ENCODE data around the gene TSSC4. TPM values are rescaled to one million over a fixed set of nuclear protein-coding genes. Genes with fewer than 3 reads are reported as not detected.

TSSC4 gene
- total RNA-seq, 1 donor from 2014 or later = 51.6 TPM

DNA sequence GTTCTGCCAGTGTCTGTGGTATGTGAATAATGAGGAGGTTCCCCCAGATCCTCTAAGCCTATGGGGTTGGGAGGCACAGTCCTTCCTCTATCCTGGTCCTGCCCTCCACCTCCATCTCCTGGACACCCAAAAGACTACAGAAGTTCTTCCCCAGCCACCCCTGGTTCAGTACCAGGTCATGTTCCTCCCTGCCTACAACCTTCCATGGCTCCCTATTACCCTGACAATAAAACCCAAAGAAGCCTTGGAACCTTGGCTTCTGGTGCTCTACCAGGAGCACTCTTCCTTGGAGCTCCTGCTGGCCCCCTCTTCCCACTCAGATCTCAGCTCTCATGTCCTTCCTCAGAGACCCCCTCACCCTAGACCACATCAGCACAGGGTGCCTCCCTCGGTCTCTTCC lies 30.8 kb downstream of the TSSC4 start:
- intact Hi-C loops (cut with micrococcal nuclease) = no loop called here

- intact Hi-C loops (cut with micrococcal nuclease) = no loop called here
These were observed 31.6 kb downstream of the TSSC4 start for GRCh38 chr11:2432171-2432621.

GRCh38 chr11:2432628-2433071 lies 32.1 kb downstream of the TSSC4 start:
- intact Hi-C loops (cut with micrococcal nuclease) = no loop called here

DNA sequence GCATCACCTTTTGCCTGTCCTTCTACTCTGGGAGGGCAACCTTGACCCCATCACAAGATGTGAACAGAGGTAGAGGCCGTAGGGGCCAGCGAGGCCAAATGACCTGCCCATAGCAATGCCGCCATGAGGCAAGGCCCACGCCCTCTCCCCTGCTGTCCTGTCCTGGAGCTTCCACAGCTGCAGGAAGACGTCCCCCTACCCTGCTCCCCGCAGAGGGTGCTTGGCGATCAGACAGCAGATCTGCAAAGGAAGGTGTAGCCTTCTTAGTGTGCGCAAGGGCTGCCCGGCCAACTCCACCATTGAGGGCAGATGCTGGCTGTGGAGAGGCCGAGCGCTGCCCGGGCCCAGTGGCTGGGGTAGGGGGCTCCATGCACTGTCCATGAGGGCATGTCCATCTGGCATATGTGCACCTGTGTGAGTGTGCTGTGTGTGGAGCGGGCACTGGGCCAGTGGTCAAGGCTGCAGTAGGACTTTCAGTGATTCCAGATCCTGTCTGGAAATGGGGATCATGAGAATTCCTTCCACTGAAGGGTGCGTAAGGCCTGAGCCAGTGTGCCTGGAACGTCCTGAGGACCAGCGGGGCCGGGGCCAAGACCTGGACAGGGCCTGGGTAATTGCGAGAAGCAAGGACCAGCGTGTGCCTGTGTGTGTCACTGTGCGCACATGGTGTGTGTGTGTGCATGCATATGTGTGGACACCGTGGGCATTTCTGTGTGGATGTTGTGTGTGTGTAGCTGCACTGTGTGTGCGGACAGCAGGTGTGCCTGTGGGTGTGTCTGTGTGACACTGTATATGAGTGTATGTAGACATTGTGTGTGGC lies 32.8 kb downstream of the TSSC4 start:
- intact Hi-C loops (cut with micrococcal nuclease) = no loop called here

GRCh38 chr11:2434008-2434407 lies 33.5 kb downstream of the TSSC4 start:
- intact Hi-C loops (cut with micrococcal nuclease) = no loop called here

GRCh38 chr11:2434506-2435255 lies 34.1 kb downstream of the TSSC4 start:
- intact Hi-C loops (cut with micrococcal nuclease) = no loop called here

GRCh38 chr11:2435288-2436012 lies 34.9 kb downstream of the TSSC4 start:
- intact Hi-C loops (cut with micrococcal nuclease) = no loop called here

GRCh38 chr11:2436013-2436520 lies 35.5 kb downstream of the TSSC4 start:
- intact Hi-C loops (cut with micrococcal nuclease) = no loop called here

GRCh38 chr11:2436521-2437031 lies 36.0 kb downstream of the TSSC4 start:
- intact Hi-C loops (cut with micrococcal nuclease) = no loop called here

DNA sequence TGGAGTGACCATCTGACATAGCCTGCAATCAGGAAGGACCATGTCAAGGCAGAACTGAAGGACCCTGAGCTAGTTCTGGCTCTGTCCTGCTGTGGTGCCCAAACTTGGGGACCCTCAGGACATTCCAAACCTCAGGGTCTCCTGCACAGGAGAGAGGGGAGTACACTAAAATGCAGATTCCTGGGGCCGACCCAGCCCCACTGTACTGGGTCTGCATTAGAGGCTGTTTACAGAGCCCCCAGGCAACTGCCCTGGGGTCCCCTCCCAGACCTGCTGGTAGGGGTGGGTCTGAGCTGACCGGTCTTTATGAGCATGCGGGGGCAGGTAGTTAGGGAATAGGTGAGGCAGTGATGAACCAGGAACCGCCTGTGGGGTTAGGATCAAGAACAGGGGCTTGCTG lies 37.0 kb downstream of the TSSC4 start:
- intact Hi-C loops (cut with micrococcal nuclease) = no loop called here

DNA sequence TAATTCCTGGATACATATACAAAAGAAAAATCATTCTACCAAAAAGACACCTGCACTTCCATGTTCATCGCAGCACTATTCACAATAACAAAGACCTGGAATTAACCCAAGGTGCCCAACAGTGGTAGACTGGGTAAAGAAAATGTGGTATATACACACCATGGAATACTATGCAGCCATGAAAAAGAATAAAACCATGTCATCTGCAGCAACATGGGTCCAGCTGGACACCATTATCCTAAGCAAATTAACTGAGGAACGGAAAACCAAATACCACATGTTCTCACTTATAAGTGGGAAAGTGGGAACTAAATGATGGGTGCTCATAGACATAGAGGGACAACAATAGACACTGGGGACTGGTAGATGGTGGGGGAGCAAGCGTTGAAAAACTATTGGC lies 39.3 kb downstream of the TSSC4 start:
- intact Hi-C loops (cut with micrococcal nuclease) = no loop called here

DNA sequence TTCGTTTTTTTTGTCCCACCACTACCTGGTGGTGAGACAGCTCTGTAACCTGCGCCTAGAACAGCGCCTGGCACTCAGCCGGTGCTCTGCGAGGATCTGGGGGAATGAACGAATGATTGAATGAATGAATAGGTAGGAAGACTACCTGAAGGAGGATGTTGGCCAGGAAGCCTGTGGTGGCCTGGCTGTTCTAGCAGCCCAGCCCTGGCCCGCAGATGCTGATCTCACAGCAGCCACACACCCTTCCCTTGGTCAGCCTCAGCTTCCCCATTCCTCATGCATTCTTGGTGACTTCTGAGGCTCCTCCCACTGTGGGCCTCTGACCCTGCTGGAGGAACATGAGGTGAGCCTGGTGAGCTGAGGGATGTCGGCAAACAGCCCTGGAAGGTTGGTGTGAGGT lies 40.1 kb downstream of the TSSC4 start:
- intact Hi-C loops (cut with micrococcal nuclease) = no loop called here

DNA sequence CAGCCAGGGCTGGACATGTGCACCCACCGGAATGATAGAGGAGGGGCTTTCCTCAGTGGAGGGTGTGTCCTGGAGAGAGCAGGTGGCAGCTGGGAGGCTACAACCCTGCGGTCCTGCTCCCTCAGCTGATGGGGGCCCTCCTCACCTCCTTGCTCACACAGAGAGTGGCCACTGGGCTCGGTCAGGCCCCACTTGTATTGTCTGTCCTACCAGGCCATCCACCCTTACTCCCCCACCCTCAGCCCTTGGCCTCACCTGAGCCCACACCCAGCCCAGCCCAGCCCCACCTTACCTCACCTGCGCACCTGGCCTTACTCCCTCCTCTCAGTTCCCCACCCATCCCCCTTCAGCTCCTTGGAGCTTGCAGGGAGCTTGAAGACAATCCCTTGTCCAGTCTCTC lies 40.6 kb downstream of the TSSC4 start:
- intact Hi-C loops (cut with micrococcal nuclease) = no loop called here

DNA sequence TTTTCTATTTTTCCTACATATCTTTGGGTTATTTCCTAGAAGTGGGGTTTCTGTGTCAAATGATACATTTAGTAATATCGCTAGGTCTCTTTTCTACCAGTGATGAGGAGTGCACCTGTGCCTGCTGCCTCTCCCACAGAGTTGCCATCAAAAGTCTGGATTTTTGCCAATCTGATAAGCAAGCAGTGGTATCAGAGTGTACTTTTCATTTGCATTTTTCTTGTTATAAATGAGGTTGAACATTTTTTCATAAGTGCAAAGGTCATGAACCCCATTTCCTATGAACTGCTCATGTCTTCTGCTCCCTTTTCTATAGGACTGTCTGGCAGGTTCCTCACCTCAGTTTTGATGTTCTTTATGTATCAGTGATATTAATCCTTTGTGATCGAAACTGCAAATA lies 42.0 kb downstream of the TSSC4 start:
- intact Hi-C loops (cut with micrococcal nuclease) = no loop called here

GRCh38 chr11:2443406-2443805 lies 42.9 kb downstream of the TSSC4 start:
- intact Hi-C loops (cut with micrococcal nuclease) = no loop called here

DNA sequence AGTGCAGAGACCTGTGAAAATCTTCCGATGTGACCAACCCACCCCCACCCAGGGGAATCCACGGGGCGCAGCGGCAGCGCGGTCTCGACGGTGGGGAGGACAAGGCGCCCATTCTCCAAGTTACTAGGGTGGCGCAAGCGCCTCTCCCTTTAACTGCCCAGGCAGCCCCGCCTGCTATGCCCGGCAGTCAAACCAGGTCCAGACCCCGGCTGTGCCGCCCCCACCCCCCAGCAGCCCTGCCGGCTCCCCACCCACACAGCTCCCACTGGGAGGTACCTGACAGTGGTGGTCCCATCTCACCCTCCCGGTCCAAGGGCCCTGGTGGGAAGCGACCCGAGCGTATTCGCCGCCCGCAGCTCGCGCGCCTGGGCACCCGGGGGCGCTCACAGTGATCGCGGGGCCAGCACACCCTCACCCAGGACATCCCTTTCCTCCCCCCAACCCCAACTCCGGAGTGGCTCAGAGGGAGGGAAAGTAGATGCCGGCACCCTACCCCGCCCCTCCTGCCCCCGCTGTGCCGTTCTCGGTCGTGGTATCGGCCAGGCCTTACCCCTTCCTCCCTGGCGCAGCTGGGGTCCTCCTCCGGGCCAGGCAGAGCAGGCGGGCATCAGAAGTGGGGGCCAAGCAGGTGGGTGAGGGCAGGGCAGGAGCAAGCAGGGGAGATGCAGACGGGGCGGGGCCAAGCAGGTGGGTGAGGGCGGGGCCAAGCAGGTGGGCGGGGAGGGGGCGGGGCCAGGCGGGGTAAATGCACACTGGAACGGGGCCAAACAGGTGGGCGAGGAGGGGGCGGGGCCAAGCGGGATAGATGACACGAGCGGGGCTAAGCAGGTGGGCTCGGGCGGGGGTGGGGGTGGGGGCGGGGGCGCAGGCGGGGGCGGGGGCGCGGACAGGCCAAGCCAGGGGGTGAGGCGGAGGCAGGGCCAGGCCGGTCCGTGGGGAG lies 43.6 kb downstream of the TSSC4 start, which contains the start of gene TRPM5:
Gene TRPM5 (minus strand): TSS at position 634 of the 940 bp plus-strand sequence. CDS start 21,478 bp downstream, outside the sequence.
- intact Hi-C loops (cut with micrococcal nuclease) = loop anchor here (1.0 to 2.0 kb wide), 2 partner anchors 66 to 613 kb away; partner anchors contain the start of gene CARS1

DNA sequence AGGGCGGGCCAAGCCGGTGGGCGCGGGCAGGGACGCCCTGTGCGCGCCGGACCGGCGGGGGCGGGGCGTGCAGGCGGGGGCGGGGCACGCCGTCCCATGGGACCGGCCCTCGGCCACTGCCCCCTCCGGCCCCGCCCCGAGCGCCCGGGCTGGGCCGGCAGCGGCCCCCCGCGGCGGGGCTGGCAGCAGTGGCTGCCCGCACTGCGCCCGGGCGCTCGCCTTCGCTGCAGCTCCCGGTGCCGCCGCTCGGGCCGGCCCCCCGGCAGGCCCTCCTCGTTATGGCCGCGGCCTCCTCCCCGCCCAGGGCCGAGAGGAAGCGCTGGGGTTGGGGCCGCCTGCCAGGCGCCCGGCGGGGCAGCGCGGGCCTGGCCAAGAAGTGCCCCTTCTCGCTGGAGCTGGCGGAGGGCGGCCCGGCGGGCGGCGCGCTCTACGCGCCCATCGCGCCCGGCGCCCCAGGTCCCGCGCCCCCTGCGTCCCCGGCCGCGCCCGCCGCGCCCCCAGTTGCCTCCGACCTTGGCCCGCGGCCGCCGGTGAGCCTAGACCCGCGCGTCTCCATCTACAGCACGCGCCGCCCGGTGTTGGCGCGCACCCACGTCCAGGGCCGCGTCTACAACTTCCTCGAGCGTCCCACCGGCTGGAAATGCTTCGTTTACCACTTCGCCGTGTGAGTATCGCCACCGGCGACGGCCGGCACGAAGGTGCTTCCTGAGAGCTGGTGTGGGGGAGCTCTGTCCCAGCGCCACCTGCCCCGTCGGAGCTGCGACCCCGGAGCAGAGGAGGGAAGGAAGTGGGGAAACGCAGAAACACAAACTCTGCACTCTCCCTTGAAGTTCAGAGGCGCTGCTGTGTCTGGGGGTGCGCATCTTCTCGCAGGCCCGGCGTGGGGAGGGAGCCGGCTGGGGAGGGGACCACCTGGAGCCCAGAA lies 44.5 kb downstream of the TSSC4 start, which contains the start of gene KCNQ1:
Gene KCNQ1 (plus strand): TSS at position 188 of the 925 bp plus-strand sequence. CDS start 91 bp downstream, at position 279.
- intact Hi-C loops (cut with micrococcal nuclease) = loop anchor here (1.0 to 5.0 kb wide), 4 partner anchors 67 to 612 kb away; partner anchors contain the start of gene CARS1

DNA sequence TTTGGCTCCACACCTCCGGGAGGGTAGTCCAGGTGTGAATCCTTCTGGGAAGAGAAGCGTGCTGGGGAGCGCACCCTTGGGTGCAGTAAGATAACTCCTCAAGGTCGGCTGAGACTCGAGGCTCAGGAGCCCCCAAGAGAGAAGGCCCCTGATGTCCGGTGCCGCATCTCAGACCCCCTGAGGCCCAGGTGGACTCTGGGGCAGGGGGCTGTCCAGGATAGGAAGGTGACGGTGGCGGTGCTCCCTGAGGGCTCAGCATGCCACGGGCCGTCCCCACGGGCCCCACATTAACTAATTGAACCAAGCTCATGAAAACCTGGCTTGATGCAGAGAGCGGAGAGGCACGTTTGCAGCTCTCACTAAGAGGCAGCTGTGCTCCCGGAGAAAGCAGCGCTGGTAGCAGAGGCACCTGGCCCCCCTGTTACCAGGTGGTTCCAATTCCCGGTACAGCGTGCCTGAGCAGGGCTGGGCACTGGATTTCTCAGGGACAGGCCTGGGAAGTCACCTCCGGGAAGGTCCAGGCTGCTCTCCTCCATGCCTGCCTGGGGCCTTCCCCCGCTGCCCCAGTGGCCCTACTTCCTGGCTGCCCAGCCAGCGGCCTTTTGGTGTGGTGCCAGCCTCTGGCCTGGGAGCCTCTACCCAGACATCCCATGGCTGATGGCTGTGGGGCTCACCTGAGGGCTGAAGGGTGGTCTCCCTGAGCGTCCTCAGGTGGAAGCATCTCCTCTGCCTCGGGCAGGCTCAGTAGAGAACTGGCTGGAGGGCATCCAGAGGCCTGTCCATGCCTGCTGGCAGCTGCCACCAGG lies 45.4 kb downstream of the TSSC4 start:
- intact Hi-C loops (cut with micrococcal nuclease) = loop anchor here (1.0 to 5.0 kb wide), 3 partner anchors 86 to 611 kb away; partner anchors contain the start of gene CARS1

Data from T-helper 1 cell treated with Interleukin-12 subunit alpha and Interleukin-12 subunit beta and Interleukin-4 antibody, amounts not matched to agents 30 ng/mL and 1 ng/mL, for 36 hours (primary cell).